NCI-H2171 (cell line): Measurements from ENCODE around the gene VTCN1.
"Not testable (repeated sequence)": the region's sequence is repeated elsewhere in the genome, so short reads cannot be mapped to it uniquely, and the experiment has no call there.

ENCODE experiments used
- DNase-seq: peaks from one replicate; lab custom pipeline; 2025; lab: John Stamatoyannopoulos, UW

VTCN1 gene

DNA sequence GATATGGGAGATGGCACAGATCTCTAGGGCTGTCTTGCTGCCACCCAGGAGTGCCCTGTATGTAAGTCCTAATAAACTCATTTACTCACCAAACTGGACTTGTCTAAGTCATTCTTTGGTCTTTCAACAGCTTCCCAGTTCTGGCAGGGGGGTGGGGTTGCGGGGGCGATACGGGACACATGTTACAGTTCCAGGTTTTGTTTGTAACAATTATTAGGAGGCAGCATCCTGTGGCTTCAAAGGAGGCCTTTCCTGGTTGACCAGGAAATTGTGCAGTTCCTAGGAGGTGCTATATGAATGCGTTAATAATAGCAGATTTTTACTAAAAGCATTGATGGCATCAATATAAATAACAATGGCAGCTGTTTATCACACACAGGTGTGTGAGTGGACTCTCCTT, 46.5 kb downstream of the VTCN1 start:
- no peak for DNase-seq

DNA sequence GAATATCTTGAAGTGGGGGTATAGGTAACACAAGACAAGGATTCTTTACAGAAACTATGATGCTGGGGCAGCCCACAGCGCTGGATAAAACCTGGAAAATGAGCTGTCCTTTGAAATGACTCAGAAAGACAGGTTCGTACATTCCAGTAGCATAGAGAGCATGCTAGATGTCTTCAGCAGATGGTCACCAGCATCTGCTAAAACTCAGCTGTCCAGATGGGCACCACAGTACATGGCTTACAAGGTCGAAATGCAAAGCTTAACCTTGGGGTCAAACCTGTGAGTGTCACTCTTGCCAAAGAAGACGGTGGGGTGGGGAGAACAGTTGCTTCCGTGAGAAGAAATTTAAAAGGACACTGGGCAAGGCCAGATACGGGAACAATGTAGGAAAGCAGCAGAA, 47.9 kb downstream of the VTCN1 start:
- no peak for DNase-seq

DNA sequence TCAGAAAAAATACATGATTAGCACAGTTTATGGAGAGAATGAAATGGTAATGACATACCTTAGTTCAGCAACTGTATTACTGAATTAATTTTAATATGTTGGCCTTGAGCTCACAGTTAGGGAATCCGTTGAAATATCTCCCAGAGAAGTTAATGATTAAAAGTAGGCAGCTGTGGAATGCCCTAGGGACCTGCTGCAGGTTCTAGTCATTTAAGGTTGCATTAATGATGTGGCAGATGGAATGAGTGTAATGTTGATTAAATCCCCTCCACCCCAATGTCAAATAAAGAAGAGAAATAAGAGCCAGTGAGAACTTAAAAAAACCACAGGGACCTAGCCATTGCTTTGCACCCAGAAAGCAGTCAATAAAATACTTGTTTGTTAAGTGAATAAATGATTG, 48.8 kb downstream of the VTCN1 start:
- peak; percentile 19 for DNase-seq

DNA sequence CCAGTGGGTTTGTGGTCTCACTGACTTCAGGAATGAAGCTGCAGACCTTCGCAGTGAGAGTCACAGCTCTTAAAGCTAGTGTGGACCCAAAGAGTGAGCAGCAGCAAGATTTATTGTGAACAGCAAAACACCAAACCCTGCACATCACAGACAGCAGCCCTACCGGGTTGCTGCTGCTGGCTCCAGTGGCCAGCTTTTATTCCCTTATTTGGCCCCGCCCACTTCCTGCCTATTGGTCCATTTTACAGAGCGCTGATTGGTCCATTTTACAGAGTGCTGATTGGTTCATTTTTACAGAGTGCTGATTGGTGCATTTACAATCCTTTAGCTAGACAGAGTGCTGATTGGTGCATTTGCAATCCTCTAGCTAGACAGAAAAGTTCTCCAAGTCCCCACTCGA, 59.4 kb downstream of the VTCN1 start:
- not testable (repeated sequence) for DNase-seq

DNA sequence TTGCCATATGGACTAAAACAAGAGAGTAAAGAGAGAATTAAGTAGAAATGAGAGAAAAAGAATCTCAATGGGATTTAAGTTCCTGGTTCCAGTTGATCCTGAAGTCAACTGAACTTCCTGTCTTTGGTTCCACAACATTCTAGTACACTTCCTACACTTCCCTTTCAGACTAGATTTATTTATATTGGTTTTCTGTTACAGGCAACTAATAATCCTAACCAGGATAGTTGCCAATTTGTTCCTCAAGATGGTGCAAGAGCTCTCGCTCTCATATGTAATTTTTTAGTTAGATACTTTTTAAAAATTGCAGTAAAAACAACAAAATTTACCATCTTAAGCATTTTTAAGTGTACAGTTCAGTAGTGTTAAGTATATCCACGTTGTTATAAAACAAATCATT, 60.4 kb downstream of the VTCN1 start:
- DNase-seq, result no peak

DNA sequence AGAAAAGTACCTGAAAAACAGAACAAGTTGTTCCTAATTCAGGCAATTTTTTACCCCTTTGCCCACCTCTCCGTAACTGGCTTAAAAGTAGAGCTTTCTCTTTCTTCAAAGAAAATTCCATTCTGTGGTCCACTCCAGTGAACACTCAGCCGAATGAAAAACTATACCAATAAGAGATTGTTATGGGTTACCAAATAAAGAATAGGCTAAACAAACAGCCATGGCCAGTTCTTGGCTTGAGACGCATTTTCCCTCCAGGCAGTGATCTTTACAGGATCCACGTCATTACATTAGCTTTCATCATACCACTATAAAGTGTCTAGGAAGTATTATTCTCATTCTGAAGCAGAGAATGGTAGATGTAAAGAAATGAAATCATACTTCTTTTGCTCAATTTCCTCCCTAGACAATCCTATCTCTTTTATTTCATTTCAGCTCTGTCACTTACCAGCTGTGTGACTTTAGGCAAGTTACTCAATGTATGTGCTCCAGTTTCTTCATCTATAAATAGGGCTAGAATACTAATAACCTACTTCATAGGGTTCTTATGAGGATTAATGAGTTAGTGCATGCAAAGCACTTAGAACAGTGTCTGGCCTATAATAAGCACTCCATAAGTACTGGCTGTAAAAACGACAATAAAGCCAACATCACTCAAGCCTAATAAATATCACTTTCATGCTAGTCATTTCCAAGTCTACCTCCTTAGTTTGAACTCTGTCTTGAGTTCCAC, 62.7 kb downstream of the VTCN1 start:
- no peak for DNase-seq

DNA sequence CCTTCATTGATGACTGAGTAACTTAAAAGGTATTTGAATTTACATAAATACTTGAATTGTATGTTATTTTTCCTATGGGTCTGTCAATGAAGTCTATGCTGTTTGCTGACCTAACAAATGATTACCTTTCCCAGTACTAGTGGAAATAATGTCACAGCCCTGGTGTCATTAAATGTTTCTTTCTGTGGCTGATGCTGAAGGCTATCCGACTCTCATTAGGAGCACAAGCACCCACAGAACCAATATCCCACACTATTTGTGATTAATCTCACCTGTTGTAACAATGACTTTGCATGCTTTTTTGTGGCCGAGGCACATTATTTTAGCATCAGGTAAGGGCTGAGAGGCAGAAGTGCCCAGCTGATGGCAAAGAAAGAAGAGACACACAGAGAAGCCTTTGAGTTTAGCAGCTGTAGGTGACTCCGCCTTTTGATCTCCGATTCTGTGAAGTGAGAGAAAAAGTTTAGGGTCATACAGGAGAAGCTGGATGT, 63.3 kb downstream of the VTCN1 start:
- DNase-seq, result no peak

DNA sequence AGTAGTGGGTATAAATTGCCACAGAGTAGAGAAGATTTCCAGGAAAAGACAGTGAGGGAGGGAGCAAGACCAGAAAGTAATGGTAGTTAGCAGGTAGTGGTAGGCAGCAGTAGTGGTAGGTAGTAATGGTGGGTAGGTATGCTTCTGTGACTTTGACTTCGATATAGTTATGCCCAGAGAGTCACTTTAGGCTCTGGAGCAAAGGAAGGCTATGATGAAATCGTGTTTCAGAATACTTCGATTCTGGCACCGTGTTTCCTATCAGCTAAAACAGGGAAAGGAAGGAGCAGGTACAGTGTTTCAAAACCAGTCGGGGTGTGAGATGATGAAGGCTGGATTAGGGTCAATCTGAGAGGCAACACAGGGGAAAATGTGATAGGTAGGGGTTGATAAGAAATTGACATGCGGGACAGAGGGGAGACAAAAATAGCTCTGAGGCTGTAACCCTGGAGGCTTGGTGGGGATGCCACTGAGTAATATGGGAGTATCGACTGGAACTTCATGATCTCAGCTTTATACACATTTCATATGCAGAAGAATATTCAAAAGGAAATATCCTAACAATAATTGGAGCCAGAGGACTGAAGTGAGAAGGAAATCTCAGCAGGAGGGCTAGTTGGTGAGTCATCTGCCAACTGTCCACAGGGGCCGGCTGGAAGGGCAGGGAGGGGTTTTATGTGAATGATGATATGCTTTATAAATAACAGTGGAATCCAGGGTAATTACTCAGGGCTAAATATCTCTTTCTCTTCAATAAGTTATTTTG, 64.0 kb downstream of the VTCN1 start:
- DNase-seq, result no peak

DNA sequence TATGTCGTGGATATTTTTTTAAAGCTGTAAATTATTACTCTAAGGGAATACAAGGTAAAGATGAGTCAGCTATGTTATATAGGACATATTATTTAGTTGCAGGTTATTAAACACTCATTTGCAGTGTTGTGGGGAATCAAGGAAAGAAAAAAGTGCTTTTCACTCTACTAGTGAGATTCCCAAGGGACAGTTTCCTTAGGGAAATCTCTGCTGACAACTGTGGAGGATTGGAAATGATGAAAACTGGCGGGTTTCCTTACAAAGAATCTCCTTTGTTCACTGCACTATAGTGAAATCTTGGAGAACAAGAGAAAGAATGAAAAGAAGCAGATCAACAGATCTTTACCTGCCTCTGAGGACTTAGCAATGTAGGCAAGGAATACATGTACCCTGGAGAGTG, 64.7 kb downstream of the VTCN1 start:
- peak; percentile 12 for DNase-seq

DNA sequence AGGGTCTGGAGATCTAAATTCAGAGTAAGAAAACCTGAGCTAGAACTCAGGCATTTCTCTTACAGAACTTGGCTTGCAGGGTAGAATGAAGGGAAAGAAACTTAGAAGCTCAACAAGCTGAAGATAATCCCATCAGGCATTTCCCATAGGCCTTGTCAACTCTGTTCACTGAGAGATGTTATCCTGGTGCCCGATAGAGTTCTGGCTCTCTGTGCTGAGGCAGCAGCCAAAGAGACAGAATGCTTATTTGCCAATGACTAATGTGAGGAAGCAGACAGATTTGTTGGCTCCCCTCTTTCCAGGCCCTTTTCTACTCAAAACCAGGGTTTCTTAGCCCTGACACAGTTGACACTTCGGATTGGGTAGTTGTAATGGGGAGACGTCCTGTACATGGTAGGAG, 66.9 kb downstream of the VTCN1 start:
- no peak for DNase-seq

DNA sequence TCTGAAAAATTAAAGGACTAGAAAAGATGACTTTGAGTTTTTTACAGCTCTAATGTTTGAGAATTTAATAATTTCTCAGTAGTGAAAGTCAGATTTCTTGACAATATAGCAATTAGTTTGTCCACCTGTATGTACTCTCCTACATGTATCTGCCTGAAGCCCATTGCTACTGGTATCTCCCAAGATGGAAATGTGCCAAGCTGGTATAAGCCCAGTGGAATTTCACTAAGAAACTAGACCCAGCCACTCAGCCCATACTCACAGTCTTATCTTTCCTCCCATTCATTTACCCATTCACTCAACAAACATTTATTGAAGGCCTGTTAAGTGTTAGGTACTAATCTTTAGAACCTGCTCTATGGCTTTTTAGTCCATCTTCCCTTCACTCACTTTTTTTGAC, 67.6 kb downstream of the VTCN1 start:
- DNase-seq, result no peak

DNA sequence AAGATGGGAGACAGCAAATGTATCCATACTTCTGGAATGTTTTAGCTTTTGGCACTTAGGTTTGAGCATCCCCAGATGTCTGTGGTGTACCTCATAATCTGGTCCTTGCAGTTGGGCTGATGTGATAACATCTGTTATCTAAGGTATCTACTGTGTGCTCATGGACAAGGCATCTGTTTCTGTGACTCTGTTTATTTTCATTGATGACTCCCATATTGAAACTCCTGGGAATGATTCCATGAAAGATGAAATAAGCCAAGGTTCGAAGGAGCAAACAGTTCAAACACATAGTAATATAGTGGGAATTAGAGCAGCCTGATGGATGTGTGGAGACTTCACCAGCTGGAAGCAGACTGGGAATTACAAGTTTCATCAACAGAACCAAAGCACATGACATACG, 68.5 kb downstream of the VTCN1 start:
- DNase-seq, result no peak

DNA sequence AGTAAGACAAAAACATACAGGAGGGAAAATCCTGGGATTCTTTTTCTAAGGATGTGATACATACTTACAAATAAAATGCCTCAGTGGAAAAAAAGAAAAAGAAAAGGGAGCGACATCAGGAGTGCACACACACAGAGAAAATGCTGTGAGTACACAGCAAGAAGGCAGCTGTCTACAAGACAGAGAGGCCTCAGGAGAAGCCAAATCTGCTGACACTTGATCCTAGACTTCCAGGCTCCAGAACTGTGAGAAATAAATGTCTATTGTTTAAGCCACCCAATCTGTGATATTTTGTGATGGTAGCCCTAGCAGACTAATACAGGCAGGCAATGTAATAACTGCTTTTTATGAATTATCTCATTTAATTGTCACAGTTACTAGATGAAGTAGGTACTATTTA, 72.2 kb downstream of the VTCN1 start:
- DNase-seq, result peak; percentile 15

DNA sequence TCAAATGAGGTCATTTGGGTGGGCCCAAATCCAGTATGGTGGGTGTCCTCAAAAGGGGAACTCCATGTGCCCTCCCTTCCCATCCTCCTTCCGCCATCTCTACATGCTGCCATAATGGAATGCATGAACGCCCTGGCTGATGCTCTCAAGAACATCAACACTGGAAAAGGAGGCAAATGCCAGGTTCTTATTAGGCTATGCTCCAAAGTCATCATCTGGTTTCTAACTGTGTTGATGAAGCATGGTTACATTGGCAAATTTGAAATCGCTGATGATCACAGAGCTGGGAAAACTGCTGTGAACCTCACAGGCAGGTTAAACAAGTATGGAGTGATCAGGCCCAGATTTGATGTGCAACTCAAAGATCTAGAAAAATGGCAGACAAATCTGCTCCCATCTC, 72.6 kb downstream of the VTCN1 start:
- no peak for DNase-seq

DNA sequence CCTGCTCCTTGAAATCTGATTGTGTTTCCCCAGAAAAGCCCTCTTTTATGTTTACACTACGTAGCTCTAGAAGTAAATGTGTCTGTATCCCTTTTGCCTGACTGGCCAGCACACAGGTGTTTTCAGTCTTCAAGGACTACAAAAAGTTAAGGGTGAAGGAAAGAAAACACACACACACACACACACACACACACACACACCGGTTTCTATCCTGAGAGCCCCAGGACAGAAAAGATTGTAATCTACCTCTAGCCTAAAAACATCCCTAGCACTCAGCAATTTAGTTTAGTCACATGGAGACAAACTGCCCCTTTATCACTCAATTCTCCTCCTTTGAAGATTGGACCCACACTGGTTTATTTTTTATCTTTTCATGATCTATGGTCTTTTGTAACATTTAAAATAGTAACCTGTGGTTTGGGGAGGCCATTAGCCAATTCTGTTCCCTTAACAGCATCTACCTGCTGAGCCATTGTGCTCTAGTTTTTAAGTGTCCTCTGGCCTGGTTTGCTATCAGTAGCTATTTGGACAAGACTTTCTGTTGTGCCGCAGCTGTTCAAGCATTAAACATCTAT, 73.4 kb downstream of the VTCN1 start:
- DNase-seq, result no peak

DNA sequence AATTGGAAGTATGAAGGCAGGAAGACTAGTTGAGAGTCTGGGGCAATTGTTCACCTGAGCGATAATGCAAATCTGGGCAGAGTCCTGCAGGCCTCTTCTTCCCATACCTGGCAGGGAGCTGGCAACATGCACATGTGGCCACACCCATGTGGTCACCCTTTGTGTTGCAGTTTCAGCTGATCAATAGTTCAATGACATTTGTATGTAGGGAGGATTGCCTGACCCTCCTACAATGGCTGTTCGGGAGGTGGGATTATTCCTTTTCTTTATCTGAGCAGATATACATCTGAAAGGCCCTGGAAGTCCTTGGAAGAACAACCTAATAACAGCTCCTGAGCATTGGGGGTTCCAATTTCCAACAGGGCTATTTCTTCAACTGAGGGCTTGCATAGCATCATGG, 74.0 kb downstream of the VTCN1 start:
- DNase-seq, result no peak

DNA sequence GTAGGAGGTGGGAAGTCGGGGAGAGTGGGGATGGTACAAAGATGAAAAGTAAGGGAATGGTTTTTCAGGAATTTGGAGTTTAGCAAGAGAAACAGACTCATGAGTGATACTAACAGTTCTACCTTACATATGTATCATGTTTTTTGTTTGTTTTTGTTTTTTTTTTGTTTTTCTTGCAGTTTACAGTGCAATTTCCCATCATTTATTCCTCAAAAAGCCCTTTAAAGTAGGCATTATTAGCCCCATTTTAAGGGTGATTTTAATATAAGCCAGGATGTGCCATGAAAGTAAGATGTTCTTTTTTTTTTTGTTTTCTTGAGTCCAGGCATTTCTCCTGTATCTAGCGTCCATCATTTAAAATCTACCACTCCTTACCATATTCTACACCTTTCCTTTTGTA, 75.4 kb downstream of the VTCN1 start:
- no peak for DNase-seq

DNA sequence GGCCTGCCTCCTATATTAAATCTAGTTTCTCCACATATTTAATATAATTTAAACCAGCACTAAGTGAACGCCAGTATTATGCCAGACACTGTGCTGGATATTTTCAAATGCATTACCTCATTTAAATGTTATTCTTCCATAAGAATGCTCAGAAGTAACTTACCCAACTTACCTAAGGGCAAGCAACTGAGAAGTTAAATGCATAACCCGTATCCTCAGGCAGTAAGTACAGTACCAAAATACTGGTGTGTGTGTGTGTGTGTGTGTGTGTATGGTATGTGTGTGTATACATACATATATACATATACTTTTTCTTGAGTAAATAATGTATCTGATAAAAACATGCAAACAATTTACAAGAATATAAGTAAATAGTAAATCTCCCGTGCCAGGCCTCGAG, 80.2 kb downstream of the VTCN1 start:
- no peak for DNase-seq

DNA sequence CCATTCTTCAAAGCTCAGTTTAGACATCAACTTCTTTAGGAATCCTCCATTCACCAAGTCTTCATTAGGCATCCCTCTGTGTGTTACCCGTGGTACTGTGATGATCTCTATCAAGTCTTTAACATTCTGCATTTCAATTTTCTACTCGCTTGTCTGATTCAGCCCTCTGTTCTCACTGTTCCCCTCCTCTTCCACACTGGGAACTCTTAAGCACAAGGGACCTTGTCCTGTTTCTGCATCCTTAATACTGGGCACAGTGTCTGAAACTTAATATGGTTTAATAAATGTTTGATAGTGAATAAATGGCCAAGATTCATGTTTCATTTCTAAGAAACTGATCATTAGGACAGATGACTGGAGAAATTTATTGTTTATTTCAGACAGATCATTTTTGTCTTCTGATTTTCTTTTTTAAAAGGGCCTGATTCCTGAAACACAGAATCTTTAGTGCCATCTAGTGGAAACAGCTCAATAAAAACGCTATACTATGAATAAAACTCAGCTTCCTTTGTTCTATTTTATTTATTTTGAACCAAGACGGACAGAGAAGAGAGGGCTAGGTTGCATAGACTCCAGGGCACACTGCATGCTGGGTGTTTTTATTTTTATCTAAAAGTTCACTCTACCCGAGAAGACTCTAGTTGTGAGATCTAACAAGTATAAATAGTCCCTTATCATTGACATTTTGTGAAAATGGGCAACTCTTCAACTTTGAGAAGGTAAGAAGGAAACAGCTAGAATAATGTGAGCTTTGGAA, 82.2 kb downstream of the VTCN1 start:
- DNase-seq, result peak; percentile 26

DNA sequence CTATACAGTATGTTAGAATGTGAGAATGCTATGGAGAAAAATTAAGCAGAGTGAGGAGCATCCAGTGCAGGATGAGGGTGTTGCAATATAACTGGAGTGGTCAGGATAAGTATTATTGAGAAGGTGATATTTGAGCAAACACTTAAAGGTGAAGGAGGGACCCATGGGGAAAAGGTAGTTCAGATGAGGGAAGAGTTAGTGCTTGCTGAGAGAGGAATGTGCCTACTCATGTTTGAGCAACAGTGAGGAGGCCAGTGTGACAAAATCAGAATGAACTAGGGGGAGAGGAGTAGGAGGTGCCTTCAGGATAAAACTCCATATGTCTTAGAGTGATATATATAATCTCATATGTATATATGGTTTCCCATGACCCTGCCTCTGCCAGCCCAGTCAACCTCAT, 82.9 kb downstream of the VTCN1 start:
- DNase-seq, result no peak

DNA sequence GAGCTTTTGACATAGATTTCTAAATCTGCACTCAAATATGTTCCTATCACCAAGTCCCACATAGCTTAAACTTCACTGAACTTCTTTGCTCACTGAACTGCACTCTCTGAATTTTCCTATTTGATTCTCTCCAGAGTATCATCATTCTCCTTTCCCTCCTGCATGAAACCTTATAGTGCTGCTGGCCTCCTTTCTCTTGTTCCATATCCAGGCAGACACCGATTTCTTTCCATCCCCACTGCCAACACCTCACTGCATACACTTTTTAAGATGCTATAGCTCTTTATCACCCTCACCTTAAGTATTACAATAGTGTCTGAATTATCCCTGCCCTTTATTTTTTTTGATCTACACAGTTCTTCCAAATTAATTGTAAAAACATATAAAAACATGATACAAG, 86.1 kb downstream of the VTCN1 start:
- DNase-seq, result no peak

DNA sequence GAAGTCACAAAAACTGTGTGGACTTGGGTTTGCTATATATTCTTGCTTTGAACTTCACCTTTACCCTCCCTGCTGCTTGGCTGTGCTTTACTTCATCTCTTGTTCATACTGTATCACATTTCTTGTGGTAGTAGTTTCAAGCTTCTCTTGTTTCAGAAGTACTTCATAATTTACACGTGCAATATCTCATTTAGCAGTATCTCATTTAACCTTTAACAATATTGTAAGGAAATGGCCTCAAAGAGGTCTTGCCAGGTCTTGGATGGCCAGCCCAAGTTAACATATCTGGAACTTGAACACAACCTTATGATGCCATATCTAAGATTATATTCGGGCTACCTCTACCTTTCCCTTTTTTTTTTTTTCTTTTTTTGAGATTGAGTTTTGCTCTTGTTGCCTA, 87.5 kb downstream of the VTCN1 start:
- no peak for DNase-seq
